Upper lobe of right lung (tissue), 1 donor: Measurements from ENCODE around the gene GULP1. TPM values are rescaled to one million over a fixed set of nuclear protein-coding genes. Genes with fewer than 3 reads are reported as not detected.

Experiments used
- ATAC-seq: fragments of 200-7000 bp; cut with Tn5 transposase; one replicate; pipeline ENCODE4 v1.9.1; 2020; ENCODE audit warnings: mild to moderate bottlenecking, moderate library complexity
- DNase-seq: peaks from one replicate; pipeline ENCODE4 v3.0.0-alpha.2; 2020
- H3K27ac ChIP-seq: fragments of 200-600 bp; one replicate; pipeline ENCODE4 v1.8.0; 2022
- H3K27me3 ChIP-seq: fragments of 200-600 bp; one replicate; pipeline ENCODE4 v1.8.0; 2022; ENCODE audit warnings: mild to moderate bottlenecking
- H3K36me3 ChIP-seq: fragments of 200-600 bp; one replicate; pipeline ENCODE4 v1.8.0; 2022
- H3K4me1 ChIP-seq: fragments of 200-600 bp; one replicate; pipeline ENCODE4 v1.8.0; 2022
- H3K4me3 ChIP-seq: fragments of 200-600 bp; one replicate; pipeline ENCODE4 v1.8.0; 2022; ENCODE audit warnings: mild to moderate bottlenecking
- H3K9me3 ChIP-seq: fragments of 200-600 bp; one replicate; pipeline ENCODE4 v1.8.0; 2022
- intact Hi-C: fragments of 100-400 bp; cut with DNase I; formaldehyde crosslinking; loops from one replicate; pipeline ENCODE4 v1.11.0; 2022
- total RNA-seq: library from RNA; stranded (reverse); fragmentation: NEBNext Ultra II Directional; extraction: Animal tissue kit (Norgen Biotek cat#: 25700); gene quantifications from one replicate; pipeline ENCODE4 v1.2.1, GENCODE V29; 2021
- TF ChIP-seq, protein P1 (sequence below): fragments of 200-600 bp; IDR thresholded peaks from one replicate; pipeline ENCODE4 v1.8.0; 2022; ENCODE audit warnings: antibody characterized with exemption
- donor health status: DM: no; HTN: yes; CAD: no; lungs with severe emphysema.

Gene GULP1
- total RNA-seq, 1 donor from 2014 or later, result 30.6 TPM

DNA sequence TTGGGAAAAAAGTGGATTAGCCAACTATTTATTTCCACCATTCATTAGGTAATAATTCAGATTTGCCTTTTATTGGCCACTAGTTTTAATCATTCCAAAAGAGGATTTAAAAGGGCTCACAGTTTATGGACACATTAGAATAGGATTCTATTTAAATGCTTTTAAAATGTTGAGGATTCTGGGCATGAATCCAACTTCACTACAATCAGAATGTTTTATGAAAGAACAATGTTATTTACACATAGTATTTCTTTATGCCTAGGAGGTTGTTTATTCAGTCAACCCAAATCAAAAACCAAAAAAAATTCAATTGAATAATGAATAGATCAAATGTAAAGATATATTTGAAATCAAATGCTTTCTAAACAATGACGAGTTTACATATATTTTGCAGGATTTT lies 232.2 kb downstream of the GULP1 start:
- Histone ChIP-seq H3K27me3 (no peaks in the 10 kb centered on the region), H3K36me3 (no peaks in the 10 kb centered on the region), H3K4me3 (no peak overlapping the region), H3K9me3 (no peaks in the 10 kb centered on the region), H3K4me1 (no peaks in the 10 kb centered on the region), H3K27ac (no peak overlapping the region)
- TF ChIP-seq, protein P1, sequence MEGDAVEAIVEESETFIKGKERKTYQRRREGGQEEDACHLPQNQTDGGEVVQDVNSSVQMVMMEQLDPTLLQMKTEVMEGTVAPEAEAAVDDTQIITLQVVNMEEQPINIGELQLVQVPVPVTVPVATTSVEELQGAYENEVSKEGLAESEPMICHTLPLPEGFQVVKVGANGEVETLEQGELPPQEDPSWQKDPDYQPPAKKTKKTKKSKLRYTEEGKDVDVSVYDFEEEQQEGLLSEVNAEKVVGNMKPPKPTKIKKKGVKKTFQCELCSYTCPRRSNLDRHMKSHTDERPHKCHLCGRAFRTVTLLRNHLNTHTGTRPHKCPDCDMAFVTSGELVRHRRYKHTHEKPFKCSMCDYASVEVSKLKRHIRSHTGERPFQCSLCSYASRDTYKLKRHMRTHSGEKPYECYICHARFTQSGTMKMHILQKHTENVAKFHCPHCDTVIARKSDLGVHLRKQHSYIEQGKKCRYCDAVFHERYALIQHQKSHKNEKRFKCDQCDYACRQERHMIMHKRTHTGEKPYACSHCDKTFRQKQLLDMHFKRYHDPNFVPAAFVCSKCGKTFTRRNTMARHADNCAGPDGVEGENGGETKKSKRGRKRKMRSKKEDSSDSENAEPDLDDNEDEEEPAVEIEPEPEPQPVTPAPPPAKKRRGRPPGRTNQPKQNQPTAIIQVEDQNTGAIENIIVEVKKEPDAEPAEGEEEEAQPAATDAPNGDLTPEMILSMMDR, result no peak
- DNase-seq (no peak), ATAC-seq (no peak)
- intact Hi-C loops, result loop anchor here (10.0 kb wide), 1 partner anchor 451 kb away; the partner anchor contains the start of gene COL3A1

DNA sequence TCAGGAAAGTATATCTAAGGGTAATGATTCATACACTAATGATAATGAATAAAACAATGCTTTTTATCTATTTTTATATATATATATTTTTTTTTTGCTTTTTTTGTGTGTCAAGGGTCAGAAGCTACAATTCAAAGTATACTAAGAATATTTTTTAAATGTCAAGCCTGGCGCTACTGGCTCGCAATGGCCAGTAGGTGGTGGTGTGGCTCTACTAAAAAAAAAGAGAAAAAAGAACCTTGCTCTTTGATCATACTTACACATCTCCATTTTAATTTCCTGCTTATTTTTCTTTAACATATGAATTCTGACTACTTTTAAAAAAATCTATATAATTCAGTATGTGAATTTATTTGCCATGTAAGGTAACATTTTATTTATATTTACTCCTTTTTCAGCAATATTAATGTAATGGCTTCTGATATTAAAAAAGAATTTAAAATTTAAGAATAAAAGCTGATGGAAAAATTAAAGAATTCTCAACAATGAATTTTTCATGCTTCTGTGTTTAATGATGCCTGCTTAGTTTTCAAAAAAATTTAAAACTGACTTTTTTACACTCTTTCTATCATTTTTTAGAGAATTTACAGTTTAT lies 232.9 kb downstream of the GULP1 start:
- Histone ChIP-seq H3K4me3 (no peak overlapping the region), H3K36me3 (no peaks in the 10 kb centered on the region), H3K27ac (no peak overlapping the region), H3K4me1 (no peaks in the 10 kb centered on the region), H3K27me3 (no peaks in the 10 kb centered on the region), H3K9me3 (no peaks in the 10 kb centered on the region)
- TF ChIP-seq, protein P1, result peak; percentile 85
- intact Hi-C loops, result loop anchor here (10.0 kb wide), 1 partner anchor 450 kb away; the partner anchor contains the start of gene COL3A1
- ATAC-seq, result peak; percentile 62
- no peak for DNase-seq

DNA sequence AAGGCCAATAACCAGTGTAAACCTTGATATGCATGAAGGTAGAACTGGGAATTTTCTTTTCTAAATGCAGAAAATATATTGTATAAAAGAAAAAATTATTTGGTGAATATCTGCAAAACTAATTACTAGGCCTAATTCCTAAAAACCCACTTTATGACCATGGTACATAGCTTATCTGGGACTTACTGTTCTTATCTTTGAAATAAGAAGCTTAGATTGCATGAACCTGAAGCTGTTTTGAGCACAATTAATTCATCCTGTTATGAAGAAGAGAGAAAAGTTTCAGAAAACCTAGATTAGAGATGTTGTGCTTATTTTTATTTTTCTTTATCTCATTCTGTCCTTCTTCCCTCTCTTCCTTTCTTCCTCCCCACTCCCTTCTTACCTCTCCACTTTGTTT lies 235.0 kb downstream of the GULP1 start:
- TF ChIP-seq, protein P1, result no peak
- intact Hi-C loops, result loop anchor here (10.0 kb wide), 1 partner anchor 448 kb away; the partner anchor contains the start of gene COL3A1
- Histone ChIP-seq H3K4me1 (no peaks in the 10 kb centered on the region), H3K27ac (no peak overlapping the region), H3K27me3 (no peaks in the 10 kb centered on the region), H3K4me3 (no peak overlapping the region), H3K9me3 (no peaks in the 10 kb centered on the region), H3K36me3 (no peaks in the 10 kb centered on the region)
- no peak for DNase-seq
- ATAC-seq, result no peak

DNA sequence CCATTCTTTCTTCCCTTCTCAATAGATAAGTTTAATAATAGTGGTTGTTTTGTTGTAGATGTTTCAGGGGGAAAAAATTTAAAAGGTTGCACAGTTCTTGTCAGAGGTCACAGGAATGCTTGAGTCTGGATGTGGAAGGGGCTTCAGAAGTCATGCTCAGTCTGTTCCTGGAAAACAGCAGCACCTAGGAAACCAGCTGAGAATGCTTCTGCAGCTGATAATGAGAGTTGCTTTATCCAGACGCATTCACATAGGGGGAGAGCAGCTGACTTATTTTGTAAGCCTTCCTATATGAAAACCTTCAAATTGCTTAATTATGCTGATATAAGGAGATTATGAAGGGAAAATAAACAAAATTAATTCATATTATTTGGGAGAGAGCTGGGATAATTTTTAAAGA lies 235.5 kb downstream of the GULP1 start:
- Histone ChIP-seq H3K4me1 (no peaks in the 10 kb centered on the region), H3K27ac (no peak overlapping the region), H3K36me3 (no peaks in the 10 kb centered on the region), H3K27me3 (no peaks in the 10 kb centered on the region), H3K4me3 (no peak overlapping the region), H3K9me3 (no peaks in the 10 kb centered on the region)
- ATAC-seq (no peak), DNase-seq (no peak)
- TF ChIP-seq, protein P1, result no peak
- intact Hi-C loops, result loop anchor here (10.0 kb wide), 1 partner anchor 448 kb away; the partner anchor contains the start of gene COL3A1

DNA sequence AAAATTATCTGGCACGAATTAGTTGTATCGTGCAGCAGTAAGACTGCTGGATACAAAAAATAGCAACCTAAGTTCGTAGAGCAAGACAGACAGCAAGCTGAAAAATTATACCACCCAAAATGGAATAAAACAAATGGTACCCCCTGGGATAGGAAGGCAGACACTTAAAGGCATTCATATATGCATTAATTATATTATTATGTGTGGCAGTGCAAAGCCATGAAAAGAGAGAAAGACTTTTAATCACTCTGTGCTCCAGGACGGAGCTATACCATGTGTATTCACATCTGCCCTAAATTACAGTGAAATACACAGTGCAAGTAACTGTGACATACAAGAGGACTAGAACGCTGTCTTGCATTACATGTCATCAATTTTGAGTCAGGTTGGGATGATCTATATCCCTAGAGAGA lies 235.9 kb downstream of the GULP1 start:
- TF ChIP-seq, protein P1, result no peak
- Histone ChIP-seq H3K9me3 (no peaks in the 10 kb centered on the region), H3K36me3 (no peaks in the 10 kb centered on the region), H3K4me3 (no peak overlapping the region), H3K4me1 (no peaks in the 10 kb centered on the region), H3K27me3 (no peaks in the 10 kb centered on the region), H3K27ac (no peak overlapping the region)
- no peak for ATAC-seq
- intact Hi-C loops, result loop anchor here (10.0 kb wide), 1 partner anchor 447 kb away; the partner anchor contains the start of gene COL3A1
- DNase-seq, result no peak
